ENCODE results near the gene MAPRE3. TPM values are rescaled to one million over a fixed set of nuclear protein-coding genes. Genes with fewer than 3 reads are reported as not detected.

Gene MAPRE3
- total RNA-seq, 2 experiments from 2014 or later, result 3.4 to 4.5 TPM

DNA sequence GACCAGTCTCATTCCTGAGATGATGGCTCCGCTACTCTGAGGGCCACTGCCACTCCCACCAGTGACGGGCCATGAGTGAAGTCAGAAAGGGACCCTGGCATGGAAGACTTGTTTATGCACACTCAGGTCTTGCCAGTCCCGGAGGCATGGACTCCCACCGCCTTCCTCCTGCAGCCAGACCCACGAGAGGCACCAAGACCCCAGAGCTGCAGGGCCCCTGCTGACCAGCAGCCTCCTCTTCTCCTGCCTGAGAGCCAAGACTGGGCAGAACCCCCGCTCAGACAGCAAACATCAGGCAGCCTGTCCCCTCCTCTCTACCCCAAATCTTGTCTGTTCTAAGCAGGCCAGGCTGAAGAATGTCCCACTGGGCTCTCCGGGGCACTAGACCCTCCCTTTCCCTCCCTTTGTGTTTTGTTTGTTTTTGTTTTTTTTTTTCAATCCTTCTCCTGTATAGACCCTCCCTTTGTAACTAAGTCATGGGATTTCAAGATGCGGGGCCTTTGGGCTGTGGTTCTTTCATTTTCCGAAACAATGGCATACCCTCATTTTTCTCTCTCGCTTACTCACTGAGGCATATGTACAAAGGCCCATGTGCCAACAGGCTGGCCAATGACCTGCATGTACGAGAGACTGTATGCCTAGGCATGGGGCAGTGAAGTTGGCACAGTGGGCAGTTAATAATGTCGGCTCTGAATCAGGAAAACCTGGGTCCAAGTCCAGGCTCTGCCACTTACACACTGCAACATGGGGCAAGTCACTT lies 24.3 kb upstream of the MAPRE3 start:
- no peak overlapping the region for H3K4me3 Mint-ChIP-seq
- peaks cover 28% of the 10 kb centered on the region for H3K27me3 Mint-ChIP-seq
- TF ChIP-seq, protein P1, sequence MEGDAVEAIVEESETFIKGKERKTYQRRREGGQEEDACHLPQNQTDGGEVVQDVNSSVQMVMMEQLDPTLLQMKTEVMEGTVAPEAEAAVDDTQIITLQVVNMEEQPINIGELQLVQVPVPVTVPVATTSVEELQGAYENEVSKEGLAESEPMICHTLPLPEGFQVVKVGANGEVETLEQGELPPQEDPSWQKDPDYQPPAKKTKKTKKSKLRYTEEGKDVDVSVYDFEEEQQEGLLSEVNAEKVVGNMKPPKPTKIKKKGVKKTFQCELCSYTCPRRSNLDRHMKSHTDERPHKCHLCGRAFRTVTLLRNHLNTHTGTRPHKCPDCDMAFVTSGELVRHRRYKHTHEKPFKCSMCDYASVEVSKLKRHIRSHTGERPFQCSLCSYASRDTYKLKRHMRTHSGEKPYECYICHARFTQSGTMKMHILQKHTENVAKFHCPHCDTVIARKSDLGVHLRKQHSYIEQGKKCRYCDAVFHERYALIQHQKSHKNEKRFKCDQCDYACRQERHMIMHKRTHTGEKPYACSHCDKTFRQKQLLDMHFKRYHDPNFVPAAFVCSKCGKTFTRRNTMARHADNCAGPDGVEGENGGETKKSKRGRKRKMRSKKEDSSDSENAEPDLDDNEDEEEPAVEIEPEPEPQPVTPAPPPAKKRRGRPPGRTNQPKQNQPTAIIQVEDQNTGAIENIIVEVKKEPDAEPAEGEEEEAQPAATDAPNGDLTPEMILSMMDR (IDR thresholded peaks at IDR 0.05), result no peak
- no peaks in the 10 kb centered on the region for H3K9me3 Mint-ChIP-seq
- Histone ChIP-seq H3K4me3 (ENCODE audit: low read length) (no peak overlapping the region), H3K27ac (ENCODE audit: low read depth in 1 of 2, low read length in 2 of 2) (no peak overlapping the region), H3K27me3 (ENCODE audit: control insufficient read depth in 1 of 2, insufficient read depth in 2 of 2, low read length in 2 of 2) (no peaks in the 10 kb centered on the region), H3K9me3 (ENCODE audit: control insufficient read depth in 1 of 2, insufficient read depth in 1 of 2, low read length in 2 of 2) (no peaks in the 10 kb centered on the region), H3K4me1 (ENCODE audit: insufficient read depth, low read length) (peaks cover 6% of the 10 kb centered on the region), H3K36me3 (ENCODE audit: insufficient read depth, low read length) (no peaks in the 10 kb centered on the region)
- intact Hi-C loops (cut with DNase I, micrococcal nuclease), result no loop called here
- DNase-seq (no peak), ATAC-seq (ENCODE audit: poor library complexity) (no peak)
- no peaks in the 10 kb centered on the region for H3K36me3 Mint-ChIP-seq (ENCODE audit: low read depth)
- POLR2A ChIA-PET, result no interaction called here
- H3K4me1 Mint-ChIP-seq (ENCODE audit: low read depth), result no peaks in the 10 kb centered on the region
- no peak overlapping the region for H3K27ac Mint-ChIP-seq
- CTCF ChIA-PET, result no interaction called here

GRCh38 chr2:26946841-26947784 lies 23.3 kb upstream of the MAPRE3 start:
- Mint-ChIP-seq H3K27me3 (peaks cover 30% of the 10 kb centered on the region), H3K4me1 (ENCODE audit: low read depth) (no peaks in the 10 kb centered on the region), H3K4me3 (no peak overlapping the region), H3K27ac (no peak overlapping the region), H3K36me3 (ENCODE audit: low read depth) (no peaks in the 10 kb centered on the region), H3K9me3 (no peaks in the 10 kb centered on the region)
- Histone ChIP-seq H3K36me3 (ENCODE audit: insufficient read depth, low read length) (no peaks in the 10 kb centered on the region), H3K4me1 (ENCODE audit: insufficient read depth, low read length) (peaks cover 6% of the 10 kb centered on the region), H3K4me3 (ENCODE audit: low read length) (no peak overlapping the region), H3K9me3 (ENCODE audit: control insufficient read depth in 1 of 2, insufficient read depth in 1 of 2, low read length in 2 of 2) (no peaks in the 10 kb centered on the region), H3K27me3 (ENCODE audit: control insufficient read depth in 1 of 2, insufficient read depth in 2 of 2, low read length in 2 of 2) (no peaks in the 10 kb centered on the region), H3K27ac (ENCODE audit: low read depth in 1 of 2, low read length in 2 of 2) (no peak overlapping the region)
- no peak for ATAC-seq (ENCODE audit: poor library complexity)
- DNase-seq, result no peak
- intact Hi-C loops (cut with DNase I, micrococcal nuclease), result no loop called here
- TF ChIP-seq, protein P1 (IDR thresholded peaks at IDR 0.05), result no peak
- ChIA-PET CTCF (no interaction called here), POLR2A (no interaction called here)

DNA sequence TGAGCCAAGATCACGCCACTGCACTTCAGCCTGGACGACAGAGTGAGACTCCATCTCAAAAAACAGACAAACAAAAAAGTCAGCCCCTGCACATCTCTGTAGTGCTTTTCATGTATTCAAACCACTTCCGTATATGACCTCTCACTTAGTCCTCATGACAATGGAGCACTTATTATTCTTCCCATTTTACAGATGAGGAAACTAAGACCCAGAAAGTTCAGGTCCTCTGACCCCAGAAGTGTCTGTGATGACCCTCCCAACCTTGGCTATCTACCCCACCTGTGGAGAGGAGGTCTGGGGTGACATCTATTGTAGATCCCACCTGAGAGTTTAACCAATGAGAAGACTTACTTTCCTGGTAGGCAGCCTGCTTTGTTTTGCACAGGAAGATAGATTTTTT lies 21.6 kb upstream of the MAPRE3 start:
- H3K4me1 Mint-ChIP-seq (ENCODE audit: low read depth), result no peaks in the 10 kb centered on the region
- ATAC-seq (ENCODE audit: poor library complexity), result no peak
- no peaks in the 10 kb centered on the region for H3K9me3 Mint-ChIP-seq
- no peaks in the 10 kb centered on the region for H3K9me3 ChIP-seq (ENCODE audit: control insufficient read depth in 1 of 2, insufficient read depth in 1 of 2, low read length in 2 of 2)
- TF ChIP-seq, protein P1 (IDR thresholded peaks at IDR 0.05), result no peak
- no peak overlapping the region for H3K27ac ChIP-seq (ENCODE audit: low read depth in 1 of 2, low read length in 2 of 2)
- peaks cover 0 to 5% of the 10 kb centered on the region in 2 experiments for H3K27me3 ChIP-seq (ENCODE audit: control insufficient read depth in 1 of 2, insufficient read depth in 2 of 2, low read length in 2 of 2)
- ChIA-PET POLR2A (no interaction called here), CTCF (no interaction called here)
- H3K27ac Mint-ChIP-seq, result no peak overlapping the region
- H3K4me1 ChIP-seq (ENCODE audit: insufficient read depth, low read length), result no peaks in the 10 kb centered on the region
- DNase-seq, result no peak
- no peak overlapping the region for H3K4me3 Mint-ChIP-seq
- no peaks in the 10 kb centered on the region for H3K36me3 Mint-ChIP-seq (ENCODE audit: low read depth)
- H3K27me3 Mint-ChIP-seq, result peaks cover 24% of the 10 kb centered on the region
- intact Hi-C loops (cut with DNase I, micrococcal nuclease), result no loop called here
- H3K4me3 ChIP-seq (ENCODE audit: low read length), result no peak overlapping the region
- H3K36me3 ChIP-seq (ENCODE audit: insufficient read depth, low read length), result no peaks in the 10 kb centered on the region
